Calu3 (cell line): ENCODE data around the gene SLC6A12. TPM values are rescaled to one million over a fixed set of nuclear protein-coding genes. Genes with fewer than 3 reads are reported as not detected.

Experiments
- BruUV-seq: library from RNA; stranded (reverse); fragments of 400-500 nt; replicated peaks from 2 replicates; lab custom pipeline; 2021; lab: Mats Ljungman, UMichigan
- CTCF ChIA-PET: fragments of 300-600 bp; sonication (Branson Sonifier 250); formaldehyde crosslinking; loops from one replicate; lab custom pipeline; 2022; ENCODE audit warnings: antibody characterized with exemption; lab: Charles Lee
- DNase-seq: peaks from one replicate; pipeline ENCODE4 v3.0.0; 2022
- H3K27ac Mint-ChIP-seq: one replicate; pipeline ENCODE4 v1.8.0; 2022; ENCODE audit warnings: mixed read lengths; ENCODE audit not compliant: unreplicated experiment
- H3K27me3 Mint-ChIP-seq: one replicate; pipeline ENCODE4 v1.8.0; 2022; ENCODE audit warnings: mixed read lengths; ENCODE audit not compliant: unreplicated experiment
- H3K36me3 Mint-ChIP-seq: one replicate; pipeline ENCODE4 v1.8.0; 2022; ENCODE audit warnings: mild to moderate bottlenecking, moderate library complexity, mixed read lengths; ENCODE audit not compliant: insufficient read depth, unreplicated experiment
- H3K4me1 Mint-ChIP-seq: one replicate; pipeline ENCODE4 v1.8.0; 2022; ENCODE audit warnings: mild to moderate bottlenecking, low read depth, mixed read lengths; ENCODE audit not compliant: unreplicated experiment
- H3K4me3 Mint-ChIP-seq: one replicate; pipeline ENCODE4 v1.8.0; 2022; ENCODE audit warnings: mild to moderate bottlenecking, low read depth, moderate library complexity, mixed read lengths; ENCODE audit not compliant: unreplicated experiment
- H3K9me3 Mint-ChIP-seq: one replicate; pipeline ENCODE4 v1.8.0; 2022; ENCODE audit warnings: low read depth, mixed read lengths; ENCODE audit not compliant: unreplicated experiment
- CTCF ChIP-seq: fragments of 200-600 bp; IDR thresholded peaks from one replicate; pipeline ENCODE4 v1.8.0; 2022; ENCODE audit warnings: antibody characterized with exemption; ENCODE audit not compliant: unreplicated experiment
- intact Hi-C: fragments of 100-400 bp; cut with micrococcal nuclease; formaldehyde crosslinking; loops from one replicate; pipeline ENCODE4 v1.10.0; 2022; ENCODE audit not compliant: unreplicated experiment
- total RNA-seq: library from RNA; stranded (reverse); gene quantifications from 2 replicates; pipeline ENCODE4 v1.2.3, GENCODE V29; 2022

The SLC6A12 gene
- total RNA-seq, 1 experiment from 2014 or later, result 0.90 TPM

GRCh38 chr12:234891-235415 lies 21.0 kb upstream of the SLC6A12 start:
- BruUV-seq, result no TSS peak
- H3K27me3 Mint-ChIP-seq, result peaks cover 24% of the 10 kb centered on the region
- no peak overlapping the region for H3K4me3 Mint-ChIP-seq
- H3K4me1 Mint-ChIP-seq, result no peaks in the 10 kb centered on the region
- no peak overlapping the region for H3K27ac Mint-ChIP-seq
- no peak for TF ChIP-seq CTCF
- H3K36me3 Mint-ChIP-seq, result no peaks in the 10 kb centered on the region
- peaks cover 12% of the 10 kb centered on the region for H3K9me3 Mint-ChIP-seq
- intact Hi-C loops, result no loop called here
- CTCF ChIA-PET, result no interaction called here
- DNase-seq, result no peak

- no peaks in the 10 kb centered on the region for H3K36me3 Mint-ChIP-seq
- H3K4me3 Mint-ChIP-seq, result no peak overlapping the region
- no peaks in the 10 kb centered on the region for H3K4me1 Mint-ChIP-seq
- no peak for DNase-seq
- BruUV-seq, result no TSS peak
- TF ChIP-seq CTCF, result no peak
- peaks cover 24% of the 10 kb centered on the region for H3K27me3 Mint-ChIP-seq
- H3K27ac Mint-ChIP-seq, result no peak overlapping the region
- intact Hi-C loops, result no loop called here
- CTCF ChIA-PET, result no interaction called here
- peaks cover 8% of the 10 kb centered on the region for H3K9me3 Mint-ChIP-seq
Measured at GRCh38 chr12:234019-234418, 20.1 kb upstream of the SLC6A12 start.

DNA sequence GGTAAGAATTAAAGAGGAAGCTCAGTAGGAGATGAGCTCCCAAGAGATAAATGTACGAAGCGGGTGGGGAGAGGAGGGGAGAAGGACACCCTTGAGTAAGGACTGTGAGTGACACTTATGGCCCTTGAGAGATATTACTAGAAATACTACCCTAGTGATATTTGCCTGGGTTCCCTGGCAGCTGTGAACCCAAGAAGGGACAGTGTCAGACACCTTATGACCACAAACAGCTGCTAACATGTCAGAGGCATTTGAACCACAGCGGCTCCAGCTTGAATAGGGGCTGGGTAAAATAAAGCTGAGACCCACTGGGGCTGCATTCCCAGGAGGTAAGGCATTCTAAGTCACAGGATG lies 19.6 kb upstream of the SLC6A12 start:
- peaks cover 7% of the 10 kb centered on the region for H3K9me3 Mint-ChIP-seq
- intact Hi-C loops, result no loop called here
- no peak overlapping the region for H3K27ac Mint-ChIP-seq
- no TSS peak for BruUV-seq
- H3K4me3 Mint-ChIP-seq, result no peak overlapping the region
- no peak for DNase-seq
- CTCF ChIA-PET, result no interaction called here
- H3K27me3 Mint-ChIP-seq, result peaks cover 24% of the 10 kb centered on the region
- no peaks in the 10 kb centered on the region for H3K36me3 Mint-ChIP-seq
- TF ChIP-seq CTCF, result no peak
- no peaks in the 10 kb centered on the region for H3K4me1 Mint-ChIP-seq

DNA sequence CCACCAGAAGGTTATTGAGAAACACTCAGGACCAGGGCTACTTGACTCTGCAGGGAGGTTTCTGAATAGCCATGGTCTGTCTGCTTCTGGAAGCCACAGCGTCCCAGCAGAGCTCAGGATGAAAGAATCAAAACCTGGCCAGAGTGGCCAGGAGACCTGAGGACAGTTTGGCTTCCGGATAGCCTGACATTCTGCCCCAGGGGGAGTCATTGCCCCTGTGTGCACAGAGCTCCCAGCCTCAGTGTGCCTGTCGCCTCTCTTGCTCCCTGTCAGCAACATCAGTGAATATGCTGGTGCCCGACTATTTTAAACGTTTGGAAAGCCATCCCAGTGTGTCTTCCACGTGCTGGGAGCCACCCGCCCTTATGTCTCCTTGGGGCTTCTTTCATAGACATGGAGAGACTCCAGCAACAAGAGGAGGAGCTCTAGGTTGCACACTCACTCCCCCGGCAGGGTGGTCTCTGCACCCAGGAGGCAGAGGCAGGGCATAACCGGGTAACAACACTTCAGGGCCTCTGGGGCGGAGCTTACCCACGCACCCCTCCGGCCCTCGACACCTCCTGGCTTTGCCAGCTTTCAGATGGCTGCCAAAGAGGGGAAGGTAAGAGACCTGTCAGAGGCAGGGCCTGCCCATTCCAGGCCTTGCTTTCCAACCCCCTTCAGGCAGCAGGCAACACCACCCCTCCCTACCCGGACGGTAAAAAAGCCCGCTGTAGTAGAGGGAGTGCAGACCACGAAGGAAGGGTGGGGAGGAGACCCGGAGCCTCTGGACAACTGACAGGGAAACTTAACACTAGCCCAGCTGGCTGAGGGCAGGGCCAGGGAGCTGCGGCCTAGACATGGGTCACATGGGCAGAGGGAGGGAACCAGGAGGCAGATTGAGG lies 19.0 kb upstream of the SLC6A12 start:
- Mint-ChIP-seq H3K4me1 (no peaks in the 10 kb centered on the region), H3K36me3 (no peaks in the 10 kb centered on the region), H3K9me3 (peaks cover 7% of the 10 kb centered on the region), H3K27me3 (peaks cover 27% of the 10 kb centered on the region), H3K27ac (no peak overlapping the region), H3K4me3 (no peak overlapping the region)
- CTCF ChIA-PET, result no interaction called here
- intact Hi-C loops, result no loop called here
- BruUV-seq, result no TSS peak
- no peak for DNase-seq
- no peak for TF ChIP-seq CTCF
